Measurements from ENCODE around the gene TMOD2.

Gene TMOD2

DNA sequence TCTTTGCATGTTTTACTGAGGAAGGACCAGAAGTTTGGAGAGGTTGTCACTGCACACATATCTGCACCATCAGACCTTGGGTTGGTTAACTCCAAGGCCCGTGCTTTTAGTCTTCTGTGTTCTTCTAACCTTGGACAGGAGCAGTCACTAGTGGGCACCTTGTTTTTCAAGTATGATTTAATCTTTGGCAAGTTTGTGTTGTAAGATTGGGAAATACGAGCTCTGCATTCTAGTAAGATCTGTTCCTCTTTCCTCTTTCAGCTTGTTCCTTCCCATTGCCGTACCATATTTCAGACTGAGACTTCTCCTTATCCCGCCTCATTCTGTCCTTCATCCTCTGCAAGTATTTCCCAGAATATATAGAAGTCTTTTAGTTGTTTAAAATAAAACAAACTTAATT, 5.1 kb downstream of the TMOD2 start:
- H3K4me3 ChIP-seq (ENCODE audit: low read depth, low read length), result no peak overlapping the region
- TF ChIP-seq, protein P1, sequence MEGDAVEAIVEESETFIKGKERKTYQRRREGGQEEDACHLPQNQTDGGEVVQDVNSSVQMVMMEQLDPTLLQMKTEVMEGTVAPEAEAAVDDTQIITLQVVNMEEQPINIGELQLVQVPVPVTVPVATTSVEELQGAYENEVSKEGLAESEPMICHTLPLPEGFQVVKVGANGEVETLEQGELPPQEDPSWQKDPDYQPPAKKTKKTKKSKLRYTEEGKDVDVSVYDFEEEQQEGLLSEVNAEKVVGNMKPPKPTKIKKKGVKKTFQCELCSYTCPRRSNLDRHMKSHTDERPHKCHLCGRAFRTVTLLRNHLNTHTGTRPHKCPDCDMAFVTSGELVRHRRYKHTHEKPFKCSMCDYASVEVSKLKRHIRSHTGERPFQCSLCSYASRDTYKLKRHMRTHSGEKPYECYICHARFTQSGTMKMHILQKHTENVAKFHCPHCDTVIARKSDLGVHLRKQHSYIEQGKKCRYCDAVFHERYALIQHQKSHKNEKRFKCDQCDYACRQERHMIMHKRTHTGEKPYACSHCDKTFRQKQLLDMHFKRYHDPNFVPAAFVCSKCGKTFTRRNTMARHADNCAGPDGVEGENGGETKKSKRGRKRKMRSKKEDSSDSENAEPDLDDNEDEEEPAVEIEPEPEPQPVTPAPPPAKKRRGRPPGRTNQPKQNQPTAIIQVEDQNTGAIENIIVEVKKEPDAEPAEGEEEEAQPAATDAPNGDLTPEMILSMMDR (IDR thresholded peaks at IDR 0.05; ENCODE audit: borderline replicate concordance, insufficient read depth, low read depth, low read length), result no peak

DNA sequence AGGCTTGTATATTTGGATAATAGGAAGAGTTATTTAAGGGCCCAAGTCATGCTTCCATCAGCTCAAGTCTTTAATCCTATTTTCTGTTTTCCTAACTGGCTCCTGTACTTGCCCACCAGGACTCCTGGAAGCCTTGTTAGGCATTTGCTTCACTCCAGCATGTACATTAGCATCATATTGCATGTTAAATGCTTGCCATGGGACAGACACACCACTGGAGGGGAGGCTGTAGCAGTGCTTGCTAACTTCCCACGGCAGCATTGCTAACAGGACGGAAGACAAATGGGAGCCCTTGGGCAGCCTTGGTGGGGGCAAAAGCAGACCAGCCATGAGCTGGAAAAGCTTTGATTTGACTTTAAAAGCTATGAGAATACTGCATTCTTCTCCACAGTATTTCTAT, 6.1 kb downstream of the TMOD2 start:
- no peak overlapping the region for H3K4me3 ChIP-seq (ENCODE audit: low read depth, low read length)
- TF ChIP-seq, protein P1 (IDR thresholded peaks at IDR 0.05; ENCODE audit: borderline replicate concordance, insufficient read depth, low read depth, low read length), result no peak

DNA sequence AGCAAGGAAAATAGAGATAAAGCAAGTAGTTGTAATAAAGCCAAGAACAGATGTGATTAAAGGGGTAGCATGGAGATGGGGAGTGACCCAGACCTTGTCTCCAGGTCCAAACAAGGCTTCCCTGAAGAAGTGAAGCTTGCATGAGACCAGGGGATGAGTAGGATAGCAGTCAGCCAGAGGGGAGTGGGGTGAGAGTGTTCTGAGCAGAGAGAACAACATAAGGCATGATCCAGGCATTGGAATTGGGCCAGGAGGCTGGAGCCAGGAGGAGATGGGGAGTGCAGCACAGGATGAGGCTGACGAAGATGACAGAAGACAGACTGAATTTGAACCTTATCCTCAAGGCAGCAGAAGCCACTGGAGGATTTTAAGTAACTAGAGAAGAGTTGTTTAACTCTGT, 7.2 kb downstream of the TMOD2 start:
- H3K4me3 ChIP-seq (ENCODE audit: low read depth, low read length), result no peak overlapping the region
- TF ChIP-seq, protein P1 (IDR thresholded peaks at IDR 0.05; ENCODE audit: borderline replicate concordance, insufficient read depth, low read depth, low read length), result no peak

DNA sequence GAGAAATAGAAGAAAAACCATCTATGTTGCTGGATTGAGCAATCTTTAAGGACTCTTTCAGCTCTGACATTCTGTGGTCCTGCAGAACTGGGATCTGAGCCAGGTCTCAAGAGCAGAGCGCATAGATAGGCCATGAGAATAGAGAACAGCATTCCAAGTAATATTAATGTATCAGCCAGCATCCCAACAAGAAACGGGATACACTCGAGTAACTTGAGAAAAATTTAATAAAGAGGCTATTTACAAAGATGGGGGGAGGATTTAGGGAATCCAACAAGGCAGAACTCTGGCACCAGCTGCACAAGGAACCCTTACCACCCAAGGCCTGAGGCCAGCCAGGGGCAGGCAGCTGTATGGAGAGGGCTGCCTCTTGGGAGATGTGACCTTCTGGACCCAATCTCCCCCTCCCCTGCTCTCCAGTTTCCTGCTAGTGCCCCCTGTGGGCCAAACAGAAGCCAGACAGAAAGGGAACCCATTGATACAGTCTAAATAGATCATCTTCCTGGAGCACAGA, 8.2 kb downstream of the TMOD2 start:
- TF ChIP-seq, protein P1 (IDR thresholded peaks at IDR 0.05; ENCODE audit: borderline replicate concordance, insufficient read depth, low read depth, low read length), result peak; percentile 51; the same call in 1 of the 2 replicates

DNA sequence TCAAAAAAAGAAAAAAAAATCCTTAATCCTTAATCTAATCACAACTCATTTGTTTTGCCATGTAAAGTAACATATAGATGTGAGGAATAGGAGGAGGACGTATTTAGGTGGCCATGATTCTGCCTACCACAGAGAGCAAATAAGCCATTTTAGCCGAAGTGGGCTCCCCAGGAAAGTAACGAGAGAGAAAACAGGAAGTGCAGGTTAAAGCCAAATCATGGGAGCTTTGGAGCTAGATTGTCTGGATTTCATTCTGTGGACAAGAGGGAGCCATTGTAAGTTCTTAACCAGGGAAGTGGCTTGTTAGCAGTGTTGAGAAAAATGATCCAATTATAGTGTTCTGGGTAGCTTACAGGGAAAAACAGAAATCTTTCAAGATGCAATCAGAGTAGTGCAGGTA, 9.4 kb downstream of the TMOD2 start:
- TF ChIP-seq, protein P1 (IDR thresholded peaks at IDR 0.05; ENCODE audit: borderline replicate concordance, insufficient read depth, low read depth, low read length), result no peak
- no peak overlapping the region for H3K4me3 ChIP-seq (ENCODE audit: low read depth, low read length)

More for the DNA sequence above, 8.2 kb downstream of the TMOD2 start:
- H3K4me3 ChIP-seq (ENCODE audit: low read depth, low read length), result no peak overlapping the region

DNA sequence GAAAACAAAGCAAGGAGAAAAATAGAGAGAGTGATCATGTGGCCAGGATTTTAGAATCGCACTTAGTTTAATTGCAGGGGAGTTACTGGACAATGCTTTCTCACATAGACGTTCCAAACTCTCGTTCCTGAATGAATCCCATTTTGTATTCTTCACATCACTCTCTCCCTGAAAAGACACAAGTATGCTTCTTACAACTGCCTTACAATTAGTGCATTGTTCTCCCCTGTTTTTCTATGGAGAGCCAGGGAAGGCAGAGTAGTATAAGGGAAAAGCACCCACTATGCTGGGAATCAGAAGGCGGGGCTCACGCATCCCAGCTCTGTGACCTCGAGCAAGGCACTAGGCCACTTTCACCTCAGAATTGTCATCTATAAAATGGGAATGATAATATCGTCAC, 14.4 kb downstream of the TMOD2 start:
- TF ChIP-seq, protein P1 (IDR thresholded peaks at IDR 0.05; ENCODE audit: borderline replicate concordance, insufficient read depth, low read depth, low read length), result no peak
- no peak overlapping the region for H3K4me3 ChIP-seq (ENCODE audit: low read depth, low read length)

DNA sequence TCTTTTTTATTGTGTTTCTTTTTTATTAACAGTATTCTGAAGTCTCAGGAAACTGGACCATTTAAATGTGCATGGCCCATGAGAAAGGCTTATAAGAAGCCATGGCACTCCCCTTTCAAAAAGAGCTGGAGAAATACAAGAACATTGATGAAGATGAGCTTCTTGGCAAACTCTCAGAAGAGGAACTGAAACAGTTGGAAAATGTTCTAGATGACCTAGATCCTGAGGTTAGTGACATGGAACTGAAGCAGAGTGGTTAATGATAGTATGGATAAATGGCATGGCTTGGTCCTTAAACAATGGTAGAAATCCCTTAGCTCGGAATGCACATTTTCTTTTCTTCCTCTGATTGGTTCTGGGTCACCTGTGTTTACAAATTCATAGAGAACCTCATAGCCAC, 14.9 kb downstream of the TMOD2 start:
- H3K4me3 ChIP-seq (ENCODE audit: low read depth, low read length), result no peak overlapping the region
- TF ChIP-seq, protein P1 (IDR thresholded peaks at IDR 0.05; ENCODE audit: borderline replicate concordance, insufficient read depth, low read depth, low read length), result no peak
